ENCODE measurements around the gene NHSL1.
"Not testable (repeated sequence)": the region's sequence is repeated elsewhere in the genome, so short reads cannot be mapped to it uniquely, and the experiment has no call there.

The NHSL1 gene

DNA sequence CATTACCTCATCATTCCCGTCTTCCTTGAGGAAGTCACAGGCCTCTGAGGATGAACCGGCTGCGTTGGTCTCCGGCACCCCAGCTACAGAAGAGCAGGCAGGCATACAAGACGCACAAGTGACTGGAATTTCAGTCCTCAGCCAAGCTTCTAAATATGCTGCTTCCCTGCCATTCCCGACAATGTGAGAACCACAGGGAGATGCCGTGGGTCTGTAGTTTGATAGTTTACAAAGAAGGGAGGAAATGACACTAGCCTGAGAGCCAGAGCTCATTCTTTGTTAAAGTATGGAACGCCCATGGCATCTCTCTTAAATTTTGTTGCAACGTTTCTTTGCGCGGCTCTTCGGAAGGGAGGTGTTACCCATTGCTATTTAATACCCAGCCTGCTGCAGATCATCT lies 69.5 kb downstream of the NHSL1 start:
- 85 to 86% methylated on average over 12 of the region's 12 CpGs for WGBS, 2 experiments
- Histone ChIP-seq H3K36me3 (ENCODE audit: control insufficient read depth, insufficient read depth, low read length) (no peaks in the 10 kb centered on the region), H3K9me3 (ENCODE audit: control insufficient read depth, low read length) (no peaks in the 10 kb centered on the region), H3K27ac (ENCODE audit: insufficient read depth, low read depth, low read length, poor library complexity, severe bottlenecking) (no peak overlapping the region), H3K4me3 (ENCODE audit: insufficient read depth, low read depth, low read length) (no peak overlapping the region), H3K4me1 (ENCODE audit: control insufficient read depth, insufficient read depth, low read length) (no peaks in the 10 kb centered on the region), H3K27me3 (ENCODE audit: control insufficient read depth, insufficient read depth, low read length, poor library complexity, severe bottlenecking) (no peaks in the 10 kb centered on the region)

DNA sequence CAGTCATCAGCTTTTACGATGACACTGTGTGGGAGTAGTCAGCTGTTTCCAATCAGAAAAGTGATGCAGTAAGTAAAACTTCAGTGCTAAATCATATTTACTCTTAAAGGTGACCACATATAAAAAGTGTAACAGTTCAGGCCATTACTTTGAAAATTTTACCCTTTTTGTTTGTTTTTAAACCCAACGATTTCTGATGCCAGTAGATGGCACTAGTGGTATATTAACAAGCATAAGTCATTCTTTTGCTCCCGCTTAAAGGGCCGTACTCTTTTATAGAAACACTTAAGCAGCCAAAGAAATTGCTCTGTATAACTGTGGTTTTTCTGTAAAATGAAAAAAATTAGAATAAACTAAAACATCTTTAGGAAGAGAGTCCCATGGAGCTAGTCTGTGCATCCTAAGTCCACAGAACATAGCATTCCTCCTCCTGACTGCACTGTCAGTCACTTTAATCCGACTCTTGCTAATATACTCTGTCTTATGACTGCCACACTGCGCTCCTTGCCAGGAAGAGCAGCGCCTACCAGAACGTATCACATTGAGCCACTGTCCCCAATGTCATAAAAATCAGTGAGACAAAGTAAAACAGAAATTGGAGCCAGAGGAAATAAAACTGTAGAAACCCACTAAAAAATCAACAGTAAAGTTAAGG lies 70.2 kb downstream of the NHSL1 start:
- Histone ChIP-seq H3K27ac (ENCODE audit: insufficient read depth, low read depth, low read length, poor library complexity, severe bottlenecking) (no peak overlapping the region), H3K36me3 (ENCODE audit: control insufficient read depth, insufficient read depth, low read length) (no peaks in the 10 kb centered on the region), H3K9me3 (ENCODE audit: control insufficient read depth, low read length) (no peaks in the 10 kb centered on the region), H3K4me3 (ENCODE audit: insufficient read depth, low read depth, low read length) (no peak overlapping the region), H3K27me3 (ENCODE audit: control insufficient read depth, insufficient read depth, low read length, poor library complexity, severe bottlenecking) (no peaks in the 10 kb centered on the region), H3K4me1 (ENCODE audit: control insufficient read depth, insufficient read depth, low read length) (no peaks in the 10 kb centered on the region)
- 67 to 77% methylated on average over 6 to 7 of the region's 8 CpGs for WGBS, 2 experiments

DNA sequence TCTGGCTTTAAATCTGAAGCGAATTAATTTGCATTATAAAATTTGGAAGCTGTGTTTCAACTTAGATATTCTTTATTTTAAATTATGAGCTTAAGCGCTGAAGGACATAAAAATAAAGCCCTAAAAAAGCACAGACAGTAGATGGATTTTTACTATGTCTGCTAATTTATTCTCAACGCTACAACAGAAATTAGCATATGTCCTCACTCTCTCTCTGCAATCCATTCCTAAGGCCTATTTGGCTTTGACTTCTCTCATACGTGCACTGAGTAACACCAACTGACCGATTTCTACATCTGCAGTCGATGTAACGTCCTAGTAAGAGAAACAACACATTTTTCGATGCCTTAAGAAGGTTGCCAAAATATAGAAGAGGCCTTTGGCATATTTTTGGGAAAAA lies 71.6 kb downstream of the NHSL1 start:
- Histone ChIP-seq H3K4me3 (ENCODE audit: insufficient read depth, low read depth, low read length) (no peak overlapping the region), H3K36me3 (ENCODE audit: control insufficient read depth, insufficient read depth, low read length) (peaks cover 3% of the 10 kb centered on the region)
- WGBS, 2 experiments, result 93 to 97% methylated on average over 7 of the region's 8 CpGs

DNA sequence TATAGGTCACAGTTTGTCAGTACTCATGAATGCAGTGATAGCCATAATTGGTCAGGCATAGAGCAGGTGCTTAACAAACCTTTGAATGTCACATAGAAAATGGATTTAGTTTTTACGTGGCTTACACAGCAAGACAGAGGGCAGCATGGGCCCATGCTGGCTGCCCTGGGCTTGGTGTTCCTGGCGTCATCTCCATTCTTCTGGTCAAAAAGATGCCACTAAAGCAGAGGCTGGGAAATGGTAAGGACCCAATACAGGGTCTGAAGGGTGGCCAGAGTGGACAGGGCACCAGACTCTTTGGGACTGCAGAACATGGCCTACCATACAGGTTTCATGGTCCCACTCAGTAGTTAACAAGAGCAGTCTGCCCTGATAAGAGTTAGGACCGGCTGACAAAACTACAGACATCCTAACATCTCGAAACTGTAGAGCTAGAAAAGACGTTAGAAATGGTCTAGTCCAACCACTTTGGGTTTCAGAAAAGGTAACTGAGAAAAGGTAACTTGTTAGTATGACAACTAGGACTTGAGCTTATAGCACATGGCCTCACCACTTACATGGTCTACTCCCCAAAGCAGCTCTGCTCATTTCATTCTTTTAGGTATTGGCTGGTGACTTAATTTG lies 72.7 kb downstream of the NHSL1 start:
- WGBS, 2 experiments, result 93 to 95% methylated on average over 5 of the region's 5 CpGs
- peaks cover 3% of the 10 kb centered on the region for H3K36me3 ChIP-seq (ENCODE audit: control insufficient read depth, insufficient read depth, low read length)
- no peaks in the 10 kb centered on the region for H3K9me3 ChIP-seq (ENCODE audit: control insufficient read depth, low read length)
- H3K4me1 ChIP-seq (ENCODE audit: control insufficient read depth, insufficient read depth, low read length), result no peaks in the 10 kb centered on the region
- H3K27ac ChIP-seq (ENCODE audit: insufficient read depth, low read depth, low read length, poor library complexity, severe bottlenecking), result no peak overlapping the region
- H3K27me3 ChIP-seq (ENCODE audit: control insufficient read depth, insufficient read depth, low read length, poor library complexity, severe bottlenecking), result no peaks in the 10 kb centered on the region
- no peak overlapping the region for H3K4me3 ChIP-seq (ENCODE audit: insufficient read depth, low read depth, low read length)

More for the DNA sequence above, 71.6 kb downstream of the NHSL1 start:
- Histone ChIP-seq H3K27ac (ENCODE audit: insufficient read depth, low read depth, low read length, poor library complexity, severe bottlenecking) (no peak overlapping the region), H3K9me3 (ENCODE audit: control insufficient read depth, low read length) (no peaks in the 10 kb centered on the region), H3K4me1 (ENCODE audit: control insufficient read depth, insufficient read depth, low read length) (no peaks in the 10 kb centered on the region), H3K27me3 (ENCODE audit: control insufficient read depth, insufficient read depth, low read length, poor library complexity, severe bottlenecking) (no peaks in the 10 kb centered on the region)

DNA sequence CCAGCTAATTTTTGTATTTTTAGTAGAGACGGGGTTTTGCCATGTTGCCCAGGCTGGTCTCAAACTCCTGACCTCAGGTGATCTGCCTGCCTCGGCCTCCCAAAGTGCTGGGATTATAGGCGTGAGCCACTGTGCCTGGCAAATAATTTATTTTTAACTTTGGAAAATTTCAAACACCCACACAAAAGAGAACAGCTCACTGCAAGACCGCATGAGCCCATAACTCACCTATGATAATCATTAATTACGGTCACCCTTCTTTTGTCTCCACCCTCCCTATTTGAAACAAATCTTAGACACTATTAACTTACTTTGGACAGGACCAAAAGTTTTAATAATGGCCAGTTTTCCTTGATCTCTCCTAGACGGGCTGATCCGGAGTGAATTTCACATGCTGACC lies 74.0 kb downstream of the NHSL1 start:
- H3K9me3 ChIP-seq (ENCODE audit: control insufficient read depth, low read length); H3K36me3 ChIP-seq (ENCODE audit: control insufficient read depth, insufficient read depth, low read length); H3K27me3 ChIP-seq (ENCODE audit: control insufficient read depth, insufficient read depth, low read length, poor library complexity, severe bottlenecking); H3K4me3 ChIP-seq (ENCODE audit: insufficient read depth, low read depth, low read length); H3K27ac ChIP-seq (ENCODE audit: insufficient read depth, low read depth, low read length, poor library complexity, severe bottlenecking); H3K4me1 ChIP-seq (ENCODE audit: control insufficient read depth, insufficient read depth, low read length): not testable (repeated sequence)
- WGBS, 2 experiments, result 93 to 96% methylated on average over 7 of the region's 7 CpGs

DNA sequence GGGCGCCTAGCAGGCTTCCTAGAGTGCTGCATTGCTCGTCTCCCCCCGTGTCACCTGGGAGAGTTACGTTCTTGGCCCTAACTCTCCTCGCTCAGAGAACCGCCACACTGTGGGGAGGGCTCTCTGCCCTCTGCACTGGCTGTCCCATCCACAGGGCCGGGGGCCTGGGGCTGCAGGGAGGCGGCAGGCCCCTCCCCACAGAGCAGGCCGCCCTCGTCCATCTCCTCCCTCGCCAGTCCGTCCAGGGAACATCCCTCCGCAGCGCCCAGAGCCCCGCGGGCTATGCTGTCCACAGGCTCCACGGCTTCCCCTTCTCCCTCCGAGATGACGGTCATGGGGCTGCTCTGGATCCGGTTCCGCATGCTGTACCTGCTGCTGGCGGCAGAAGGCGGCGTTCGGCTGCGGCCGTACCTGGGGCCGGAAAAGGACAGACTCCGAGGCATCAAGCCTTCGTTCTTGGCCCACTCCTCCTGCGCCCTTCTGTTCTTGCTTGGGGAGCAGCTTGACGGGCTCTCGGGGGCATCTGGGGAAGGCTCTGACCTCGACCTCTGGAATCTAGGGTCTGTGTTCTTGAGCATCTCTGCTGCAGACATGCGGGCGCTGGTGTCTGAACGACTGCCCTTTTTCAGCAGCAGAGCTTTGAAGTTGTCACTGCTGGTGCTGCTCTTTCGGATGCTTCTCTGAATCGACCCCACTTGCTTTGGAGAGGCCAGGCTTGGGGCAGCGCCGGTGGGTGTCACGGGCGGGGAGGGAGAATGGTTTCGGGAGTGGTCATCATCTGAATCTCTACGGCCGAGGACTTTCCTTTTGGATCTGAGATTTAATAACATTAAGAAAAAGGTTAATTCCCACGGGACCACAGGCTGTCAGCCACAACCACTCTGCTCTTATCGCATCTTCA lies 75.0 kb downstream of the NHSL1 start:
- Histone ChIP-seq H3K36me3 (ENCODE audit: control insufficient read depth, insufficient read depth, low read length) (peaks cover 3% of the 10 kb centered on the region), H3K4me1 (ENCODE audit: control insufficient read depth, insufficient read depth, low read length) (no peaks in the 10 kb centered on the region), H3K27me3 (ENCODE audit: control insufficient read depth, insufficient read depth, low read length, poor library complexity, severe bottlenecking) (no peaks in the 10 kb centered on the region), H3K9me3 (ENCODE audit: control insufficient read depth, low read length) (no peaks in the 10 kb centered on the region), H3K4me3 (ENCODE audit: insufficient read depth, low read depth, low read length) (no peak overlapping the region), H3K27ac (ENCODE audit: insufficient read depth, low read depth, low read length, poor library complexity, severe bottlenecking) (no peak overlapping the region)
- 96% methylated on average over 48 of the region's 48 CpGs for WGBS, 2 experiments

DNA sequence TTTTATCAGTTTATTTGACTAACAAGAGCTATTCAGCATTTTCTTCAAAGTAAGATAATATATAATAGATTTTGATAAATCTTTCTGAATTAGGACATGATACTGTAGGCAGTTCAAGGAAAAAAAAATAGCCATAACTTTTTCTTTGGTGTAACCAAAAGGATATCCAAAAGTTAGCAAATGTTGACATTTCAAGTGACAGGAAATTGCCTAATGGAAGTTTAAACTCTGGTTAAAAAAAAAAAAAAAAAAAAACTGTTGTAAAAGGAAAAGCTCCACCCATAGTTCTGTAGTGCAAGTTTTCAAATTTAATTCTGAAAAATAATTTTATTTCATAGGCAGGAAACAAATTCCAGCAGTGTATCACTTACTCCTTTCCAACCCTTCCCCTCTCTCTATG lies 76.4 kb downstream of the NHSL1 start:
- no peaks in the 10 kb centered on the region for H3K27me3 ChIP-seq (ENCODE audit: control insufficient read depth, insufficient read depth, low read length, poor library complexity, severe bottlenecking)
- no peak overlapping the region for H3K27ac ChIP-seq (ENCODE audit: insufficient read depth, low read depth, low read length, poor library complexity, severe bottlenecking)
- no peak overlapping the region for H3K4me3 ChIP-seq (ENCODE audit: insufficient read depth, low read depth, low read length)
- H3K9me3 ChIP-seq (ENCODE audit: control insufficient read depth, low read length), result no peaks in the 10 kb centered on the region
- H3K36me3 ChIP-seq (ENCODE audit: control insufficient read depth, insufficient read depth, low read length), result peaks cover 3% of the 10 kb centered on the region
- H3K4me1 ChIP-seq (ENCODE audit: control insufficient read depth, insufficient read depth, low read length), result no peaks in the 10 kb centered on the region

DNA sequence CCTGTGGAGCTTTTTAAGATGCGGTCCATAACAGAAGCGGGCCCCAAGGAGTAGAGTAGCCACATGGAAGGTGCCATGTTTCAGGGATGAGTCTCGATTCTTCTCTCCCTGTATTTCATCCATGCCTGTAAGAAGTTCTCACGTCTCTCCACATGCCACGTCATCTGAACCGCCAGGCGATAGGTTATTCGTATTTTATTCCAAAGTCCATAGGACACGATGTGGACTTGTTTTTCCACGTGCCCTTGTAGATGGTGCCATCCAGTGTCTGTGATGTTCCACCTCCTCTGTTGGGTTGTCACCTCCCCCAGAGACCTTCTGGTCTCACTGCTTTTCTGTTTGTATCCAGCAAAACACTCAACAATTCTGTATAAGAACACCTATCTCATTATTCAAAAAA lies 77.7 kb downstream of the NHSL1 start:
- Histone ChIP-seq H3K4me3 (ENCODE audit: insufficient read depth, low read depth, low read length) (no peak overlapping the region), H3K9me3 (ENCODE audit: control insufficient read depth, low read length) (no peaks in the 10 kb centered on the region), H3K4me1 (ENCODE audit: control insufficient read depth, insufficient read depth, low read length) (no peaks in the 10 kb centered on the region), H3K36me3 (ENCODE audit: control insufficient read depth, insufficient read depth, low read length) (peaks cover 3% of the 10 kb centered on the region), H3K27ac (ENCODE audit: insufficient read depth, low read depth, low read length, poor library complexity, severe bottlenecking) (no peak overlapping the region), H3K27me3 (ENCODE audit: control insufficient read depth, insufficient read depth, low read length, poor library complexity, severe bottlenecking) (no peaks in the 10 kb centered on the region)
- 94 to 97% methylated on average over 10 of the region's 10 CpGs for WGBS, 2 experiments

DNA sequence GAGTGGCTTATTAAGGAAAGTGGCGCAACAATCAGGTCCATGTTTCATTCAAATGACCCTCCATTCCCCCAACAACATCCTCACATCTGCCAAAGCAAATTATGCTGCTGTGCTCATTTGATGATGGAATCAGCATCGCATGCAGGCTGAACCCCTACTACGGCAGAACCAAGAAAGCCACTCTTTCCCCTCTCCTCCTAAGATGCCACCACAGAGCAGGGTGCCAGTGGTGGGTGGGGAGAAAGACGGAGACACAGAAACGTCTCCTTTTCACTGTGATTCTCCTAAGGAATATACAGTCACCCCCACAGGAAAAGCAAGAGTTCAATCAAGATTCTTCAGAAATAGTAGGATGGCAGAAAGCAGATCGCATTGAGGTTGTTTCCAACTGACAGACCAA lies 78.2 kb downstream of the NHSL1 start:
- Histone ChIP-seq H3K9me3 (ENCODE audit: control insufficient read depth, low read length) (no peaks in the 10 kb centered on the region), H3K27ac (ENCODE audit: insufficient read depth, low read depth, low read length, poor library complexity, severe bottlenecking) (no peak overlapping the region), H3K4me3 (ENCODE audit: insufficient read depth, low read depth, low read length) (no peak overlapping the region), H3K4me1 (ENCODE audit: control insufficient read depth, insufficient read depth, low read length) (no peaks in the 10 kb centered on the region), H3K27me3 (ENCODE audit: control insufficient read depth, insufficient read depth, low read length, poor library complexity, severe bottlenecking) (no peaks in the 10 kb centered on the region), H3K36me3 (ENCODE audit: control insufficient read depth, insufficient read depth, low read length) (peaks cover 3% of the 10 kb centered on the region)
- 71 to 83% methylated on average over 4 to 6 of the region's 6 CpGs for WGBS, 2 experiments

DNA sequence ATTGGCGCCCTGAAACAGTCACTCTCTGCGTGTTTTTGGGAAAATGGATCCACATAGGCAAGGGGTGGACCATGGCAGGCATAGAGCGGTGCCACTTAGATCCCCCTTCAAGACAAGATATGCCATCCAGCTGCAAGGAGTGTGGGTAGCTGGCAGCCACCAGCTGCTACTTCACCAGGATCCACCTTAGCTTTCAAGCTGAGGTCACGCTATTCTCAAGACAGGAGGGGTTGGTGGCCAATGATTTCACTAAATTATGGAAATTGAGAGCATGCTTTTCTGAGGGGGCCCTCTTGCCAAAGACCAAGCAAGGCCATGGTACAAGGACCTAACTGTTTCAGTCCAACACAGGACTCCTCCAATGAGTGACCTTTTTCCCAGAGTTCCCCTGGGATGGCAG lies 78.9 kb downstream of the NHSL1 start:
- H3K9me3 ChIP-seq (ENCODE audit: control insufficient read depth, low read length), result no peaks in the 10 kb centered on the region
- no peak overlapping the region for H3K27ac ChIP-seq (ENCODE audit: insufficient read depth, low read depth, low read length, poor library complexity, severe bottlenecking)
- no peaks in the 10 kb centered on the region for H3K4me1 ChIP-seq (ENCODE audit: control insufficient read depth, insufficient read depth, low read length)
- H3K27me3 ChIP-seq (ENCODE audit: control insufficient read depth, insufficient read depth, low read length, poor library complexity, severe bottlenecking), result no peaks in the 10 kb centered on the region
- peaks cover 3% of the 10 kb centered on the region for H3K36me3 ChIP-seq (ENCODE audit: control insufficient read depth, insufficient read depth, low read length)
- 95 to 97% methylated on average over 4 of the region's 4 CpGs for WGBS, 2 experiments
- H3K4me3 ChIP-seq (ENCODE audit: insufficient read depth, low read depth, low read length), result no peak overlapping the region
